Fibroblast of the conjunctiva (primary cell): ENCODE measurements around the gene CRISPLD2.
"Not testable (repeated sequence)": the region's sequence is repeated elsewhere in the genome, so short reads cannot be mapped to it uniquely, and the experiment has no call there.

Source experiments
- DNase-seq: peaks from one replicate; pipeline ENCODE4 v3.0.0-alpha.2; 2010; ENCODE audit warnings: low read depth

Gene CRISPLD2

DNA sequence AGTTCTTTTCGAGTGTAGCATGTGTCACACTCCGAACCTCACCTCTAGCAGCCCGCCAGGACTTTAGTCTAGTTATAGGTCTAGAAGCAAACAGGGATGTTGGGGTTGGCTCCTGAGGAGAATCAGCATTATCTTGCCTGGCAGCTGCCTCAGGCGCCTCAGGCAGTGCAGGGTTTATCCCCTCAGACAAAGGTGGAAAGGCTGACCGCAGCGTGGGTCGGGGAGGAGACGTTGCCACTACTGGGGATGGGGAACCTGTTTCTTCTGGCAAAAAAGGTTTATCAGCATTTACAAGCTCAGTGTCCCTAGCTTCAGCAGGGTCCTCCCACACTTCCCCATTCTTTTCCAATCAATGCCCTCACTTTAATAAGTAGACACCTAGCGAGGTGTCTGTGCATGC, 40.6 kb downstream of the CRISPLD2 start:
- DNase-seq, result no peak

- no peak for DNase-seq
These were observed 41.9 kb downstream of the CRISPLD2 start for GRCh38 chr16:84861671-84862070.

- DNase-seq, result no peak
These were observed 43.2 kb downstream of the CRISPLD2 start for GRCh38 chr16:84862804-84863480.

GRCh38 chr16:84863481-84863814, 43.7 kb downstream of the CRISPLD2 start:
- DNase-seq, result no peak

DNA sequence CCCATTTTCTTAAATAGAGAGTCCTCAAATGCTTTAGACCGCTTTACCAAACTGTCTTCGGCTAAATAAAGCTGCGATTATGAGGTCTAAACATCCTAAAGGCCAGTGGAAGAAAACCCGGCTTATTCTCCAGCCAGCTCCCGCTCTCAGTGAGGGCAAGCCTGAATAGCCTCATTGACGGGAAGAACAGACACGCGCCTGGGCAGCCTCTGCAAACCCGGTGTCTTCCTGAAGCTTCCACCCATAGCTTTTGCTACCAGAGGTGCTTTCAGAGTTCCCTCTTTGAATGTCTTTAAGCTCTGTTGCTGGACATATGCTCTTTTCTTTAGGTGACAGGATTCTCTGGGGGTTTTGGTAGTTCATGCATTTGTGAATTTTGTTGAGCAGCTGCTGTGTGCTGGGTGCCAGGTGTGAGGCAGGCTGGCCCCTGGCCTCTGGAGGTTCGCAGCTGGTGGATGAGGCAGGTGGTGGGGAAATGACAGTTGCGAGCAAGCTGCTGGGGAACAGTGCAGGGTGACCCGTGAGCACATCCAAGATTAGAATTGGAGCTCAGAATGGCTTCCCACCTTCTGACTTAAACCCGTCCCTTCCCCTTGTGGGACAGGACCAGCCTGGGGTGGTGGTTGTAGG, 44.7 kb downstream of the CRISPLD2 start:
- no peak for DNase-seq

DNA sequence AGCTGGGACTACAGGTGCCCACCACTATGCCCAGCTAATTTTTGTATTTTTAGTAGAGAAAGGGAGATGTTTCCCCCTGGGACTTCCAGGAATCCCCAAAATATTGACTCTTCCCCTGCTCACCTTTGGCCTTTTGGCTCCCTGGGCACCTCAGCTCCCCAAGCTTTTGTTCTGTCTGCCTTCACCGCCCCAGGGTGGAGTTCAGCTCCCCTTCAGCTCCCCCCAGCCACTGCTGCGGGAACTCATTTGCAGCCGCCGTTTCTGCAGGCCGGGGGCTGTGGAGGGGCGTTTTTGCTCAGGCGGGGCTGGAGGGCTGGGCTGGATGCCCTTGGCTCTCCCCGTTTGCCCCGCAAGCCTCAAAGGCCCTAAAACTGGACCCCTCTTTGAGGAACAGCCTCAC, 47.9 kb downstream of the CRISPLD2 start:
- DNase-seq, result no peak

DNA sequence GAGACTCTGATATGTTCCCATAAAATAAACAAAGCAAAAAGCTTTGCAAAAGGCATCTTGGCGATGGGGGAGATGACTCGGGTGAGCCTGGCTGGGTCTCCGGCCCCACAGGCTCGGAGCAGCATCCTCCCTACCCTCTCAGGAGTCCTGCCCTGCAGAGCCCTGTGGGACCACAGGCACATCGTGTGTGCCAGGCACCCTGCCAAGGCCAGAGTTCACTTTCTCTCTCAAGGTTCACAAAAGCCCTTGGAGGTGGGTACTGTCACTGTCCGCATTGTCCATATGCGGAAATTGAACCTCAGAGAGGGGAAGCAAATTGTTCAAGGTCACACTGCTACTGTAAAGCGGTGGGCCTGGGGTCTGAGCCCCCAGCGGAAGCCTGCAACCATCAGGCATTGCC, 48.5 kb downstream of the CRISPLD2 start:
- no peak for DNase-seq

DNA sequence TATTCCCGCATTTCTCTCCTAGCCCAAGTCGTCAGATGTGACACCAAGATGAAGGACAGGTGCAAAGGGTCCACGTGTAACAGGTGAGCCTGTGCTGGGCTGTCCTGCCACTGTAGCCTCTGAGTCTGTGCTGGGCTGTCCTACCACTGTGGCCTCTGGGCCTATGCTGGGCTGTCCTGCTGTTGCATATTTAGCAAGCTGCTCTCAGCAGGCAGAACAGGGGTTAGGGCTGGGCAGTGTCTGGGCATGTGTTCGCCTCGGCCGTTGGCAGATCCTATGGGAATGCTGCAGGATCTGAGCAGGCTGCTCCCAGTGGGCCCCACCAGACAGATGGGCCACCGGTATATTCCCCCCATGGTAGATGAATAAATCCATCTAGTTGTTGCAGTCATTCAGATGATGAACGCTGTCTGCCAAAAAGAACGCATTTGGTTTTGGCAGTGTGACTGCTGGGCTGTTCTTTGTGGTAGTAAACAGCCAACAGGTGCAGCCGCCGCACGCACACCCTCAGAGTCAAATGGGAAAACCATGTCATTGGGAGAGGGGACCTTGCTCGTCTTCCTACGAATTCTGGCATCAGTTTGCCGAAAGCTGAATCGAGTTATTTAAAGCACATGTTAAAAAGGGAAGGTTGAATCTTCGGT, 49.2 kb downstream of the CRISPLD2 start:
- DNase-seq, result no peak

DNA sequence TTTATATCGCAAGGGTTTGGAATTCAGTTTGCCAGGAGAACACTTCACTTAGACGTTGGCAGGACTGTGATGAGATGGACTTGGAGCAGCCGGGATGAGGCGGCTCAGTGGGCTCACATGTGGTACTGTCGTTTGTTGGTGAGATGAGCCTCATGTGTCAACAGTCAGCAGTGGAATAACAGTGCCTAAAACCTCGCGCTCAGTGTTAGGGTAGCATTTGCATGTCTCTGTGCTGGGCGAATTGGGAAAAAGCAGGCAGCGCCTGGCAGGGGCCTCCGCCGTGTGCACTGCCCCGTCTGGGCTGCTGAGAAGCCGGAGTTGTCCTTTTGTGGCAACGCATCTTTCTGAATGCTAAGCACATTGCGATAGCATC, 49.7 kb downstream of the CRISPLD2 start:
- no peak for DNase-seq

DNA sequence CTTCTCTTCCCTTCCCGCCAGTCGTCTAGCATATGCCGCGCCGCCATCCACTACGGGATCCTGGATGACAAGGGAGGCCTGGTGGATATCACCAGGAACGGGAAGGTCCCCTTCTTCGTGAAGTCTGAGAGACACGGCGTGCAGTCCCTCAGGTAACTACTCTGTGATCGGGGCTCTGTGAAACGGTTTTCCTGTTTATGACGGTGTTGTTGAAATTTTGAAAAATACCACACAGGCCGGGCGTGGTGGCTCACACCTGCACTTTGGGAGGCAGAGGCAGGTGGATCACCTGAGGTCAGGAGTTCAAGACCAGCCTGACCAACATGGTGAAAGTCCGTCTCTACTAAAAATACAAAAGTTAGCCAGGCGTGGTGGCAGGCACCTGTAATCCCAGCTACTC, 53.2 kb downstream of the CRISPLD2 start:
- DNase-seq, result not testable (repeated sequence)

DNA sequence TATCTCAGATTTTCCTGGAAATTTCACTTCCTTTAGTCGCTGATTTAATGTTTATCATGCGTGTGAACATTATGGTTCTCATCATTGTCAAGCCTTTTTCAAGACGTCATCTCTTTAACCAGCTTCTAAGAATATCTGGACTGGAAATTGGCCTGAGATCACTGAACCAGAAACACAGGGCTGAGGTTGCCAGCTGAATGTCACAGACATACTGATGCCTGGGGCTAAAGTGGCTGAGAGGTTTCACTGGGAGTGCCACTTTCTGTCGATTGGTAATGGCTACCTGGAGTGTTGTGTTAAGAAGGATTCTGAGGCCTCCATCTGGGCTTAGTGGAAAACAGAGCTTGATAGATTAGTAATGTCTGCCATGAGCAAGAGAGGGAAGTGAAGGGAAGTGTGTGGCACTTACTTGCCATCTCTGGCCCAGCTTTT, 54.2 kb downstream of the CRISPLD2 start:
- DNase-seq, result no peak

- DNase-seq, result no peak
These were observed 54.8 kb downstream of the CRISPLD2 start for GRCh38 chr16:84874553-84874952.

GRCh38 chr16:84874983-84875382, 55.2 kb downstream of the CRISPLD2 start:
- no peak for DNase-seq

- DNase-seq, result no peak
These were observed 56.1 kb downstream of the CRISPLD2 start for GRCh38 chr16:84875846-84876245.

DNA sequence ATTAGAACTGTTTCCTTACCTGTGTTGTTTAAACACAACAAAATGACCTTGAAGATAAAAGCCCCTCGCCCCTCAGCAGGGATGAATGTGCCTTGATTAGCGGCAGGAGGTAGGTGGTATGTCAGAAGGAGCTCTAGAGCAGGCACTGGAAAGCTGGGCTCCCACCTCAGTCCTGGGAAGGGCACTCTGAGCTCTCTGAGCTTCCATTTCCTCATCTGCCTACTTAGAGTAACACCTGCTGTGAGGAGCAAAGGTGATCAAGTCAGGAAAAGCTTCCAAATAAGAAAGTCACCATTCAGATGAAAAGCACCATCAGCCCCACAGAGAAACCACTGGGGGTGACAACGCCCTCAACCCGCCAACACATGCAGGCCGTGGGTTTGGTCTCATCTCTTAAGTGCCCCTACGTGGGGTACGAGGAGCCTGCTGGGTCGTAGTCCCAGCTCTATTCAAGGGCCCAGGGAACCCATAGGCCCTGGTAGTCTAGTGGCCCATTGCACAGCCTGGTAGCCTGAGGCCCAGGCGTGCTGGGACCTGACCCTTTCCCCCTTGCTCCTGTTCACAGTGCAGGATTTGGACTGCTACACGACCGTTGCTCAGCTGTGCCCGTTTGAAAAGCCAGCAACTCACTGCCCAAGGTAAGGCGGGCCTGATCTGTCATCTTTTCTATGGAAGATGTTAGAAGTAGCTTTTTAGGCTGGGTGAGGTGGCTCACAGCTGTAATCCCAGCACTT, 57.3 kb downstream of the CRISPLD2 start:
- no peak for DNase-seq

DNA sequence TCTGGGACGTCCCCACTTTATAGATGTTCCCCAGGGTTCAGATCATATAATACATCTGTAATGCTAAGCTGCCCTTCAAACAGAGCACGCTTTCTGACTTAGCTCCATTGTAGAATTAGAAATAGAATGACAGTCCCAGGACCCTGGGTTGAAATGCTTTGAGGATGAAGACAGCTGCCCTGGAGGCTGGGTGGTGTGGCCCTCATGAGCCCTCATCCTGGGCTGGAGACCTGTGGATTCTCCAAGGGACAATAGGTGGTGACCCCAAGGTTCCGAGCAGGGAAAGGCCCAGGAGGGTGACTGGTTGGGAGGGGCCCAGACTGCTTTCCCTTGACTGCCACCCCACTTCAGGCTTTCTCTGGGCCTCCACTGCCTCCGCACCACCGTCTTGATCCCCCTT, 59.0 kb downstream of the CRISPLD2 start:
- DNase-seq, result no peak

DNA sequence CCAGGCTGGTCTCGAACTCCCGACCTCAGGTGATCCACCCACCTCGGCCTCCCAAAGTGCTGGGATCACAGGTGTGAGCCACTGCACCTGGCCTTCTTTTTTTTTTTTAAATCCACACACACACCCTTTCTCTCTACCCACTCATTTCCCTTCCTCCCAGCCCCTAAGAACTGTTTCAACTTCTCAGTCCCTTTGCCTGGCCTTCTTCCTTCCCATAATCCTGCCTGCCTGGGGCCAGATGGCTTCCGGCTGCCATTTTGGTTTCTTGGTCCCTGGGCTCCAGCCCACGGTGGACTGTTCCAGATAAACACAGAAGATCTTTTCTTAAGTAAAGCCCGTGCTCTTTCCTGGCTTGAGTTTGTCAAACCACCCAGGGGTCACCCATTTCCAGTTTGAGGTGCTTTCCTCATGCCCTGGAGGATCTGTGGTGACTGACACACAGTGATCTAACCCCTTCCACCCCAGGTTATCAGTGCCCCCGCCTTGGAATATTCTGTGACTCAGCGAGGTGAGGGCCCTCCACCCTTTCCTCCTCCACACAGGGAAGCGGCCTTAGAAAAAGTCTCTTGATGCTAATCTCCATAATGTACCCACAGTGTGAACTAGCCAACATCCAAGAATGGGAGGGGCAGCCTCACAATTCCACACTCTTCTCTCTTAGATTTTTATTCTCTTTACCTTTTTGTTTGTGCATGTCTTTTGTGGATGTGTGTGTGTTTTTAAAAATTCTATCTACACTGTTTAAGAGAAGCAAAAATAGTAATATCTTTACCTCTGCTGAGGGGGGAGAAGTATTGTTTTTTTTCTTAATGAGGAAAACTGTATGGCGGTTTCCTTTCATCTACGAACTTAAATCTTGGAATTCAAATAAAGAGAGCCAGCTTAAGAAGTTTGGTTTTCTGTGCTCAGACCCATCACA, 60.0 kb downstream of the CRISPLD2 start:
- no peak for DNase-seq

- DNase-seq, result peak; percentile 93
These were observed 62.1 kb downstream of the CRISPLD2 start for GRCh38 chr16:84881702-84882521.

DNA sequence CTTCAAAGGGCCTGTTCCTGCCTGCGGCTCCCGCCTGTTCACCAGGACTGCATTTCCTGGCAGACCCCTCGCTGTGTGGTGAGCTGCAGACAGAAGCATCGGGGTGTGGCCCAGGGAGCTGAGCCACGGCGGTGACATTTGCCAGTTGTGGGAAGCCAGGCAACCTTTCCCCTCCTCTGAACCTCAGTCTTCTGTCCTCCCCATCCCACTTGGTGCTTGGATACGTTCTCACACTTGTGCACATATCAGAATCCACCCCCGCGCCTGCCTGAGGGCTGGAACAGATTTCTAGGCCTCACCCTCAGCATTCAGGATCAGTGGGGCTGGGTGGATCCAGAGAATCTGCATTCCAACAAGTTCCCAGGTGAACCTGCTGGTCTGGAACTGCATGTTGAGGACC, 63.5 kb downstream of the CRISPLD2 start:
- no peak for DNase-seq

DNA sequence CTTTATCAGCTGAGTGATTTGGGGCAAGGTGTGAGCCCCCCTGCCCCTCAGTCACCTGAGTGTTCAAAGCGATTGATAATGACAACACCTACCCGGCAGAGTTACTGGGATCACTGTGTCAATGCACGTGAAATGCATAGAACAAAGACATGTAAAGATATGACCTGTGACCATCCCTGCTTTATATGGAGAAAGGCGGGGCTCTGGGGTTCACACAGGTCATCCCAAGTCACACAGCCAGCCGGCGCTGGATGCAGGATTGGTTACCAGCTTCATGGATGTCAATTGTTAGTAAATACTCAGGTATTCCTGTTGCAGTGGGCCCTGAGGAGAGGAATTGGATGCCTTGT, 64.4 kb downstream of the CRISPLD2 start:
- no peak for DNase-seq
